ENCODE data around the gene SMTN. TPM values are rescaled to one million over a fixed set of nuclear protein-coding genes. Genes with fewer than 3 reads are reported as not detected.
"Not testable (repeated sequence)": the region's sequence is repeated elsewhere in the genome, so short reads cannot be mapped to it uniquely, and the experiment has no call there.

SMTN gene
- polyA plus RNA-seq, 1 experiment = 45.7 TPM

GRCh38 chr22:31094741-31095140 lies 13.6 kb downstream of the SMTN start:
- ChIA-PET POLR2A (interaction anchor here (0.7 kb wide), 1 partner anchor 763 kb away, joined by 13 read pairs; no protein-coding TSS in a partner anchor), CTCF (interaction anchor here (1.8 to 2.6 kb wide), 3 partner anchors 9 to 12 kb away, joined by 6 to 15 read pairs (median 9); no protein-coding TSS in a partner anchor)
- DNase-seq (ENCODE audit: low read depth) = no peak
- Histone ChIP-seq H3K27me3 (ENCODE audit: control insufficient read depth, insufficient read depth, low read length) (no peaks in the 10 kb centered on the region), H3K36me3 (ENCODE audit: control insufficient read depth, insufficient read depth, low read length) (peaks cover 56% of the 10 kb centered on the region), H3K4me3 (ENCODE audit: low read depth, low read length) (no peak overlapping the region)
- TF ChIP-seq, protein P1, sequence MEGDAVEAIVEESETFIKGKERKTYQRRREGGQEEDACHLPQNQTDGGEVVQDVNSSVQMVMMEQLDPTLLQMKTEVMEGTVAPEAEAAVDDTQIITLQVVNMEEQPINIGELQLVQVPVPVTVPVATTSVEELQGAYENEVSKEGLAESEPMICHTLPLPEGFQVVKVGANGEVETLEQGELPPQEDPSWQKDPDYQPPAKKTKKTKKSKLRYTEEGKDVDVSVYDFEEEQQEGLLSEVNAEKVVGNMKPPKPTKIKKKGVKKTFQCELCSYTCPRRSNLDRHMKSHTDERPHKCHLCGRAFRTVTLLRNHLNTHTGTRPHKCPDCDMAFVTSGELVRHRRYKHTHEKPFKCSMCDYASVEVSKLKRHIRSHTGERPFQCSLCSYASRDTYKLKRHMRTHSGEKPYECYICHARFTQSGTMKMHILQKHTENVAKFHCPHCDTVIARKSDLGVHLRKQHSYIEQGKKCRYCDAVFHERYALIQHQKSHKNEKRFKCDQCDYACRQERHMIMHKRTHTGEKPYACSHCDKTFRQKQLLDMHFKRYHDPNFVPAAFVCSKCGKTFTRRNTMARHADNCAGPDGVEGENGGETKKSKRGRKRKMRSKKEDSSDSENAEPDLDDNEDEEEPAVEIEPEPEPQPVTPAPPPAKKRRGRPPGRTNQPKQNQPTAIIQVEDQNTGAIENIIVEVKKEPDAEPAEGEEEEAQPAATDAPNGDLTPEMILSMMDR (IDR thresholded peaks at IDR 0.05; ENCODE audit: insufficient read depth, low read depth, low read length) = no peak

- Histone ChIP-seq H3K27me3 (ENCODE audit: control insufficient read depth, insufficient read depth, low read length) (no peaks in the 10 kb centered on the region), H3K36me3 (ENCODE audit: control insufficient read depth, insufficient read depth, low read length) (peaks cover 53% of the 10 kb centered on the region), H3K4me3 (ENCODE audit: low read depth, low read length) (no peak overlapping the region)
- ChIA-PET CTCF (interaction anchor here (0.7 to 2.0 kb wide), 7 partner anchors 10 to 177 kb away, joined by 3 to 15 read pairs (median 3); partner anchors contain the start of gene SELENOM), POLR2A (no interaction called here)
- TF ChIP-seq, protein P1 (IDR thresholded peaks at IDR 0.05; ENCODE audit: insufficient read depth, low read depth, low read length) = no peak
- no peak for DNase-seq (ENCODE audit: low read depth)
These were observed 14.6 kb downstream of the SMTN start for GRCh38 chr22:31095637-31096249.

DNA sequence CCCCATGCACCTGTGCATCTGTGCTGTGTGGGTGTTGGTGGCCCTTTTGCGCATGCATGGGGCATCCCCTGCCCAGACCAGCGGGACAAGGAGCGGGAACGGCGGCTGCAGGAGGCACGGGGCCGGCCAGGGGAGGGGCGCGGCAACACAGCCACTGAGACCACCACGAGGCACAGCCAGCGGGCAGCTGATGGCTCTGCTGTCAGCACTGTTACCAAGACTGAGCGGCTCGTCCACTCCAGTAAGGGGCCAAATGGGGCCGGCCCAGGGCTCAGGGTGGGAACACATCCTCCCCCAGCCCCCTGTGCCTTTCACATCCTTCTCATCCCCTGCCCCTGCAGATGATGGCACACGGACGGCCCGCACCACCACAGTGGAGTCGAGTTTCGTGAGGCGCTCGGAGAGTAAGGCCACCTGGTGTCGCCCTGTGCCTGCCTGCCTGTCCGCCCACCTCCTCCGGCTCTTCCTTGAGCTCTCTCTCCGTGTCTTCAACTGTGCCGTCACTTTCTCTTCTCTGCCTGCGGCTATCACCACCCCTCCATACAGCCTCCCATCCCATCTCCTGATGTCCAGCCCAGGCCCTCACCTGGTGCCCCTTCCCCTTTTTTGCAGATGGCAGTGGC lies 15.7 kb downstream of the SMTN start:
- TF ChIP-seq, protein P1 (IDR thresholded peaks at IDR 0.05; ENCODE audit: insufficient read depth, low read depth, low read length) = no peak
- CTCF ChIA-PET = interaction anchor here (0.7 to 2.0 kb wide), 6 partner anchors 11 to 176 kb away, joined by 3 to 15 read pairs (median 3); partner anchors contain the start of gene SELENOM
- Histone ChIP-seq H3K27me3 (ENCODE audit: control insufficient read depth, insufficient read depth, low read length) (no peaks in the 10 kb centered on the region), H3K36me3 (ENCODE audit: control insufficient read depth, insufficient read depth, low read length) (peaks cover 47% of the 10 kb centered on the region), H3K4me3 (ENCODE audit: low read depth, low read length) (no peak overlapping the region)
- DNase-seq (ENCODE audit: low read depth) = no peak
- POLR2A ChIA-PET = no interaction called here

DNA sequence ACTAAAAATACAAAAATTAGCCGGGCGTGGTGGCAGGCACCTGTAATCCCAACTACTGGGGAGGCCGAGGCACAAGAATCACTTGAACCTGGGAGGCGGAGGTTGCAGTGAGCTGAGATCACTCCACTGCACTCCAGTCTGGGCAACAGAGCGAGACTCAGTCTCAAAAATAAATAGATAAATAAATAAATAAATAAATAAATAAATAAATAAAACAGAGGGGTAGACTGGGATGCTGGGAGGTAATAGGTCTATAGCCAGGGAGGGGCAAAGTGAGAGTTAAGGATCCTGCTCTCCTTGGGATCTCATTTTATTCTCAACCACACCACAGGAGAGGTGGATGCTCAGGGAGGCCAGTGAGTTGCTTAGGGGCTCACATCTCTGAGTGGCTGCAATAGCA lies 16.4 kb downstream of the SMTN start:
- ChIA-PET POLR2A (interaction anchor here (0.6 kb wide), 1 partner anchor 364 kb away, joined by 5 read pairs; no protein-coding TSS in a partner anchor), CTCF (interaction anchor here (1.2 kb wide), 1 partner anchor 23 kb away, joined by 3 read pairs; no protein-coding TSS in a partner anchor)
- not testable (repeated sequence) for H3K27me3 ChIP-seq (ENCODE audit: control insufficient read depth, insufficient read depth, low read length); H3K4me3 ChIP-seq (ENCODE audit: low read depth, low read length); DNase-seq (ENCODE audit: low read depth)
- H3K36me3 ChIP-seq (ENCODE audit: control insufficient read depth, insufficient read depth, low read length) = peaks cover 43% of the 10 kb centered on the region

GRCh38 chr22:31097941-31098631 lies 17.0 kb downstream of the SMTN start:
- TF ChIP-seq, protein P1 (IDR thresholded peaks at IDR 0.05; ENCODE audit: insufficient read depth, low read depth, low read length) = no peak
- ChIA-PET POLR2A (interaction anchor here (0.6 to 0.9 kb wide), 2 partner anchors 10 to 365 kb away, joined by 4 to 5 read pairs; partner anchors contain the start of gene SELENOM), CTCF (interaction anchor here (1.4 kb wide), 1 partner anchor 52 kb away, joined by 6 read pairs; no protein-coding TSS in a partner anchor)
- H3K4me3 ChIP-seq (ENCODE audit: low read depth, low read length) = no peak overlapping the region
- H3K27me3 ChIP-seq (ENCODE audit: control insufficient read depth, insufficient read depth, low read length) = no peaks in the 10 kb centered on the region
- no peak for DNase-seq (ENCODE audit: low read depth)
- H3K36me3 ChIP-seq (ENCODE audit: control insufficient read depth, insufficient read depth, low read length) = peaks cover 38% of the 10 kb centered on the region

Measured in BJ (cell line).